ENCODE results near the gene UFD1. TPM values are rescaled to one million over a fixed set of nuclear protein-coding genes. Genes with fewer than 3 reads are reported as not detected.

Gene UFD1
- total RNA-seq, 1 experiment from 2014 or later, result 74.4 TPM

- H3K4me2 ChIP-seq (ENCODE audit: insufficient read depth, insufficient read length, low read length), result no peak overlapping the region
- H2AFZ ChIP-seq (ENCODE audit: low read length), result no peak overlapping the region
- Mint-ChIP-seq H3K36me3 (ENCODE audit: insufficient read depth in 1 of 3, low read depth in 3 of 3) (peaks cover 4 to 10% (median 4%) of the 10 kb centered on the region in 3 experiments; a peak in 5 of 7 replicates), H3K27me3 (ENCODE audit: low read depth) (no peaks in the 10 kb centered on the region), H3K4me1 (peaks cover 31 to 32% of the 10 kb centered on the region in 2 experiments), H3K9me3 (no peaks in the 10 kb centered on the region; a peak in 1 of 5 replicates), H3K27ac (no peak overlapping the region), H3K4me3 (no peak overlapping the region)
- no peak overlapping the region for H2AK5ac ChIP-seq (ENCODE audit: insufficient read length, low read length)
- no peak overlapping the region for H3K23ac ChIP-seq (ENCODE audit: insufficient read length, low read depth, low read length)
- no peak overlapping the region for H3K4ac ChIP-seq (ENCODE audit: low read depth, low read length)
- H3K23me2 ChIP-seq (ENCODE audit: insufficient read length, low read depth, low read length, poor library complexity, severe bottlenecking), result no peaks in the 10 kb centered on the region
- no peak overlapping the region for H2BK15ac ChIP-seq (ENCODE audit: low read depth, low read length)
- H3K56ac ChIP-seq (ENCODE audit: insufficient read length, low read depth, low read length), result no peak overlapping the region
- no peak overlapping the region for H3K9ac ChIP-seq (ENCODE audit: extremely low read depth, insufficient read length, low read length)
- no peak for DNase-seq
- H4K5ac ChIP-seq (ENCODE audit: insufficient read length, low read depth, low read length), result no peak overlapping the region
- H2BK120ac ChIP-seq (ENCODE audit: low read depth, low read length, poor library complexity, severe bottlenecking), result no peak overlapping the region
- WGBS (ENCODE audit: extremely low coverage, insufficient read length, low lambda C conversion rate), result no CpG with 5 or more reads among the region's 3 CpGs
- H3K14ac ChIP-seq (ENCODE audit: insufficient read depth, low read length), result no peak overlapping the region
- no peak overlapping the region for H2BK20ac ChIP-seq (ENCODE audit: low read depth, low read length, poor library complexity, severe bottlenecking)
- no peak overlapping the region for H4K8ac ChIP-seq (replicated peaks; ENCODE audit: insufficient read length, low read depth, low read length)
- peaks cover 26% of the 10 kb centered on the region for H3K79me1 ChIP-seq (ENCODE audit: insufficient read depth, low read depth, low read length, poor library complexity, severe bottlenecking)
- no peak overlapping the region for H4K91ac ChIP-seq (ENCODE audit: insufficient read length, low read depth, low read length)
- H3K27me3 ChIP-seq (ENCODE audit: insufficient read depth, low read length), result no peaks in the 10 kb centered on the region
- no peak overlapping the region for H2BK12ac ChIP-seq (ENCODE audit: insufficient read length, low read depth, low read length)
- H4K20me1 ChIP-seq (ENCODE audit: control insufficient read depth, insufficient read depth, insufficient read length), result no peaks in the 10 kb centered on the region
- peaks cover 52% of the 10 kb centered on the region; the same call in 1 of the 2 replicates for H3K79me2 ChIP-seq (ENCODE audit: insufficient read depth, low read length)
- H2BK5ac ChIP-seq (ENCODE audit: insufficient read length, low read length), result no peak overlapping the region
- no peak overlapping the region for H3T11ph ChIP-seq (ENCODE audit: low read length)
- H3K9me3 ChIP-seq (ENCODE audit: control insufficient read depth, low read depth, low read length), result no peaks in the 10 kb centered on the region
- no peak for TF ChIP-seq CTCF (conservative IDR thresholded peaks at IDR 0.05)
- H3K4me1 ChIP-seq (ENCODE audit: insufficient read depth, low read length), result peaks cover 4% of the 10 kb centered on the region; the same call in 1 of the 2 replicates
- no peak overlapping the region for H3K18ac ChIP-seq (ENCODE audit: insufficient read length, low read depth, low read length)
- H3K27ac ChIP-seq (ENCODE audit: insufficient read length, low read depth, low read length), result no peak overlapping the region
These were observed 54.9 kb downstream of the UFD1 start for GRCh38 chr22:19424186-19424500.

Measured in H9 (cell line).